CD8-positive, alpha-beta memory T cell (primary cell): ENCODE results near the gene EGLN1. TPM values are rescaled to one million over a fixed set of nuclear protein-coding genes. Genes with fewer than 3 reads are reported as not detected.

Experiments
- CTCF ChIA-PET: fragments of 350-600 bp; sonication (Branson Sonifier 250); formaldehyde crosslinking; loops from one replicate; lab custom pipeline; 2021; ENCODE audit warnings: antibody characterized with exemption; lab: Charles Lee
- POLR2A ChIA-PET: fragments of 350-600 bp; sonication (Branson Sonifier 250); formaldehyde crosslinking; loops from one replicate; lab custom pipeline; 2021; ENCODE audit warnings: antibody characterized with exemption; lab: Charles Lee
- DNase-seq, 5 donors: peaks; one replicate each; pipeline versions ENCODE4 v3.0.0 to v3.0.0-alpha.2; 2020 to 2022; ENCODE audit warnings: mixed read lengths in 1 of 5
- H3K27ac ChIP-seq: one replicate; pipeline ENCODE4 v1.7.0; 2013; ENCODE audit warnings: low read depth, mild to moderate bottlenecking, low read length, moderate library complexity
- H3K27me3 ChIP-seq: 2 replicates; pipeline ENCODE4 v1.7.0; 2013; ENCODE audit warnings: low read length, mild to moderate bottlenecking; ENCODE audit not compliant: insufficient read depth, poor library complexity, severe bottlenecking
- H3K36me3 ChIP-seq: 2 replicates; pipeline ENCODE4 v1.7.0; 2013; ENCODE audit warnings: mild to moderate bottlenecking, low read length, moderate library complexity; ENCODE audit not compliant: insufficient read depth
- H3K4me1 ChIP-seq: 2 replicates; pipeline ENCODE4 v1.7.0; 2013; ENCODE audit warnings: mild to moderate bottlenecking, low read length, moderate library complexity; ENCODE audit not compliant: insufficient read depth
- H3K4me3 ChIP-seq: 2 replicates; pipeline ENCODE4 v1.7.0; 2013; ENCODE audit warnings: mild to moderate bottlenecking, low read length
- H3K9me3 ChIP-seq: 2 replicates; pipeline ENCODE4 v1.7.0; 2013; ENCODE audit warnings: mild to moderate bottlenecking, low read length
- H3K27ac Mint-ChIP-seq, 8 donors: one replicate each; pipeline ENCODE4 v1.8.0; 2020 to 2021; ENCODE audit warnings: mixed read lengths in 8 of 8, mild to moderate bottlenecking in 6 of 8, inconsistent platforms in 3 of 8, moderate library complexity in 3 of 8
- H3K27me3 Mint-ChIP-seq, 2 donors: one replicate each; pipeline ENCODE4 v1.8.0; 2020 to 2021; ENCODE audit warnings: mixed read lengths in 2 of 2, mild to moderate bottlenecking in 1 of 2, moderate library complexity in 1 of 2
- H3K36me3 Mint-ChIP-seq, 3 donors: one replicate each; pipeline ENCODE4 v1.8.0; 2020 to 2021; ENCODE audit warnings: mixed read lengths in 3 of 3, inconsistent platforms in 1 of 3, mild to moderate bottlenecking in 1 of 3
- H3K4me1 Mint-ChIP-seq, 3 donors: one replicate each; pipeline ENCODE4 v1.8.0; 2020 to 2021; ENCODE audit warnings: mixed read lengths in 3 of 3, inconsistent platforms in 1 of 3, mild to moderate bottlenecking in 1 of 3
- H3K4me3 Mint-ChIP-seq, 7 donors: one replicate each; pipeline ENCODE4 v1.8.0; 2020 to 2021; ENCODE audit warnings: mixed read lengths in 7 of 7, mild to moderate bottlenecking in 6 of 7, moderate library complexity in 4 of 7, inconsistent platforms in 2 of 7
- H3K9me3 Mint-ChIP-seq, 5 donors: one replicate each; pipeline ENCODE4 v1.8.0; 2020 to 2022; ENCODE audit warnings: mixed read lengths in 5 of 5, mild to moderate bottlenecking in 3 of 5, moderate library complexity in 2 of 5, inconsistent platforms in 1 of 5
- polyA plus RNA-seq: library from polyadenylated mRNA; unstranded; fragments of 300-500 nt; fragmentation: Illumina TruSeq; gene quantifications from one replicate; pipeline ENCODE4 v1.2.3, GENCODE V29; 2021
- total RNA-seq, 2 experiments: library from RNA; stranded (reverse); gene quantifications; one replicate each; pipeline ENCODE4 v1.2.3, GENCODE V29; 2021

The EGLN1 gene
- total and polyA plus RNA-seq, 3 experiments from 2014 or later: 21.0 to 30.9 (median 24.2) TPM

DNA sequence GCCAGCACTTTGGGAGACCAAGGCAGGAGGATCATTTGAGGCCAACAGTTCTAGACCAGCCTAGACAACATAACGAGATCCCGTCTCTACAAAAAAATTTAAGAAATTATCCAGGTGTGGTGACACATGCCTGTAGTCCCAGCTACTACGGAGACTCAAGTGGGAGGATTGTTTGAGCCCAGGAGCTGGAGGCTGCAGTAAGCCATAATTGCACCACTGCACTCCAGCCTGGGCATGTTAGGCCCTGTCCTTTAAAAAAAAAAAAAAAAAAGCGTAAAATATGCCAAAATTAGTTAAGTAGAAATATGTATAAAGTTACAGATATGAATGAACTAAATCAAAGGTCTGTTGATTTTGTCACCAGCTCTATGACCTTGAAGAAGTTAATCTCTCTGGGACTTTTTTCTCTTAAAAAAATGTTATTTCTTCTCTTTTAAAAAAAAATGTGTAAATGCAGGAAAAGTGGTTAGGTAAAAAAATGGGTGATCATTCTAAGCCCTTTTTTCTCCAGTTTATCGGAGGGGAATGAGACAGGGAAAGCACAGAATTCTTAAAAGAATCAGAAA lies 7.0 kb downstream of the EGLN1 start:
- peaks cover 4 to 36% (median 16%) of the 10 kb centered on the region in 3 donors for H3K36me3 Mint-ChIP-seq
- no peaks in the 10 kb centered on the region for H3K36me3 ChIP-seq
- H3K27me3 ChIP-seq: no peaks in the 10 kb centered on the region
- H3K27me3 Mint-ChIP-seq: no peaks in the 10 kb centered on the region
- H3K27ac ChIP-seq: no peak overlapping the region
- no peak for DNase-seq
- H3K4me3 Mint-ChIP-seq: peak overlapping the region in 4 of 7 donors; percentile 33 to 54 (median 42)
- H3K9me3 Mint-ChIP-seq: no peaks in the 10 kb centered on the region
- peaks cover 64% of the 10 kb centered on the region for H3K4me1 ChIP-seq
- no peak overlapping the region for H3K27ac Mint-ChIP-seq
- ChIA-PET POLR2A (no interaction called here), CTCF (interaction anchor here (1.1 kb wide), 1 partner anchor 77 kb away, joined by 3 read pairs; the partner anchor contains the start of genes EXOC8 and SPRTN)
- no peaks in the 10 kb centered on the region for H3K9me3 ChIP-seq
- H3K4me3 ChIP-seq: no peak overlapping the region
- H3K4me1 Mint-ChIP-seq: peaks cover 68 to 79% (median 78%) of the 10 kb centered on the region in 3 donors

DNA sequence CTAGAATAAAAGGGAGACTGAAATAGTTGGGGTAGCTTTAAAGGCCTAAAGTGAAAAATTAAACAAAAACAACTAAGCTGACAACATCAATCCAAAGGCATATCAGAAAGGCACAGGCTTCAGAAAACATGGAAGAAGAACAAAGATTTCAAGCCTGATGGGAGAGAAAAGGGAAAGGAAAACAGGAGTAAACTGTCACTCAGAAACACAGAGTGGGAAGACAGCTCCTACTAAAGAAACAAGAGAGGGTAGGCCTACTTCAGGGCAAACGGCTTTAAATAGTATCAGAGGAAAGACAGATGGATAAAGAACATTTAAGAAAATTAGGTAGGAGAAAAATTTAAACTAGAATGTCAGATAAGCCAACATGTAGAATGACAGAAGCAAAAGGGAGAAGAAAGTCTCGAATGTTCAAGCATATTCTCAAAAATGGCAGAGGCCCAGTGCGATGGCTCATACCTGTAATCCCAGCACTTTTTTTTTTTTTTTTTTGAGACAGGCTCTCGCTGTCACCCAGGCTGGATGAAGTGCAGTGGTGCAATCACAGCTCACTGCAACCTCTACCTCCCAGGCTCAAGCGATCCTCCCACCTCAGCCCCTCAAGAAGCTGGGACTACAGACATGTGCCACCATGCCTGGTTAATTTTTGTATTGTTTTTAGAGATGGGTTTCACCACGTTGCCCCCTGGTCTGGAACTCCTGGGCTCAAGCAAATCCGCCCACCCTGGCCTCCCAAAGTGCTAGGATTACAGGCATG lies 7.6 kb downstream of the EGLN1 start:
- peaks cover 4 to 34% (median 16%) of the 10 kb centered on the region in 3 donors for H3K36me3 Mint-ChIP-seq
- ChIA-PET POLR2A (no interaction called here), CTCF (no interaction called here)
- peaks cover 59% of the 10 kb centered on the region for H3K4me1 ChIP-seq
- no peaks in the 10 kb centered on the region for H3K27me3 ChIP-seq
- H3K4me1 Mint-ChIP-seq: peaks cover 62 to 72% (median 71%) of the 10 kb centered on the region in 3 donors
- H3K36me3 ChIP-seq: no peaks in the 10 kb centered on the region
- H3K27ac Mint-ChIP-seq: no peak overlapping the region
- no peak overlapping the region for H3K27ac ChIP-seq
- H3K9me3 Mint-ChIP-seq: no peaks in the 10 kb centered on the region
- H3K27me3 Mint-ChIP-seq: no peaks in the 10 kb centered on the region
- H3K9me3 ChIP-seq: no peaks in the 10 kb centered on the region
- no peak for DNase-seq
- peak overlapping the region in 6 of 7 donors; percentile 2 to 46 (median 28) for H3K4me3 Mint-ChIP-seq
- no peak overlapping the region for H3K4me3 ChIP-seq

DNA sequence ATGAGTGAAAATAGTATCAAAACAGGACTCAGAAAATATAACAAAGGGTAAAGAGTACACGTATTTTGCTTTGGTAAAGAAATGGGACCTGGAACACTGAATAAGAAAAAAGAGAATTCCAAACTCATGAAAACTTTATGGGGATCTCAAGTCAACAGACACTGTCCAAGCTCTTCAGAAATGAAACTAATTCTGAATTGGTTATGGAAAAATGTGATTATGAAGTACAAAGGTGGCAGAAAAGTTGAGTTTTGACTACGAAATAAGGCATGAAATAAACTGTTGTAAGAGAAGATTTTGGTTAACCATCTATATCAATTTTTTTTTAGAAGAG lies 8.4 kb downstream of the EGLN1 start:
- H3K4me1 ChIP-seq: peaks cover 57% of the 10 kb centered on the region
- H3K9me3 ChIP-seq: no peaks in the 10 kb centered on the region
- no peaks in the 10 kb centered on the region for H3K27me3 Mint-ChIP-seq
- H3K4me3 Mint-ChIP-seq: peak overlapping the region in 6 of 7 donors; percentile 1 to 45 (median 20)
- peaks cover 4 to 34% (median 16%) of the 10 kb centered on the region in 3 donors for H3K36me3 Mint-ChIP-seq
- no peak for DNase-seq
- H3K36me3 ChIP-seq: peaks cover under 1% of the 10 kb centered on the region
- no peak overlapping the region for H3K27ac Mint-ChIP-seq
- H3K9me3 Mint-ChIP-seq: no peaks in the 10 kb centered on the region
- no peak overlapping the region for H3K27ac ChIP-seq
- no peak overlapping the region for H3K4me3 ChIP-seq
- ChIA-PET CTCF (no interaction called here), POLR2A (no interaction called here)
- H3K27me3 ChIP-seq: no peaks in the 10 kb centered on the region
- H3K4me1 Mint-ChIP-seq: peaks cover 56 to 65% (median 64%) of the 10 kb centered on the region in 3 donors

DNA sequence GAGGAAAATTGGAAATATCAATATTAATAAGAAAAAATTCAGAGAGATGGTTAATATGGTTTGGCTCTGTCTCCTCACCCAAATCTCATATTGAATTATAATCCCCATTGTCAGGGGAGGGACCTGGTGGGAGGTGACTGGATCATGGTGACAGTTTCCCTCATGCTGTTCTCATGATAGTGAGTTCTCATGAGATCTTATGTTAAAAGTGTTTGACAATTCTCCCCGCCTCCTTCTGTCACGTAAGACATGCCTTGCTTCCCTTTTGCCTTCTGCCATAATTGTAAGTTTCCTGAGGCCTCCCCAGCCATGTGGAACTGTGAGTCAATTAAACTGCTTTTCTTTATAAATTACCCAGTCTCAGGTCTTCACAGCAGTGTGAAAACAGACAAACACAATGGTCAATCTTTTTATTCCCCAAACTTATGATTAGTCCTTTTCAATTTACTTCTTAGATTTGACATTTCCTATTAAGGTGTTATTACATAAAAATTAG lies 11.0 kb downstream of the EGLN1 start:
- ChIA-PET POLR2A (no interaction called here), CTCF (no interaction called here)
- Histone ChIP-seq H3K27ac (no peak overlapping the region), H3K27me3 (no peaks in the 10 kb centered on the region), H3K9me3 (no peaks in the 10 kb centered on the region), H3K4me3 (no peak overlapping the region), H3K4me1 (peaks cover 46% of the 10 kb centered on the region), H3K36me3 (peaks cover 8% of the 10 kb centered on the region)
- no peaks in the 10 kb centered on the region for H3K9me3 Mint-ChIP-seq
- peak overlapping the region in 2 of 7 donors; percentile 28 to 45 for H3K4me3 Mint-ChIP-seq
- DNase-seq: no peak
- peak overlapping the region in 3 of 8 donors; percentile 6 to 91 (median 82) for H3K27ac Mint-ChIP-seq
- H3K36me3 Mint-ChIP-seq: peaks cover 4 to 30% (median 13%) of the 10 kb centered on the region in 3 donors
- H3K27me3 Mint-ChIP-seq: no peaks in the 10 kb centered on the region
- peaks cover 38 to 39% (median 39%) of the 10 kb centered on the region in 3 donors for H3K4me1 Mint-ChIP-seq

DNA sequence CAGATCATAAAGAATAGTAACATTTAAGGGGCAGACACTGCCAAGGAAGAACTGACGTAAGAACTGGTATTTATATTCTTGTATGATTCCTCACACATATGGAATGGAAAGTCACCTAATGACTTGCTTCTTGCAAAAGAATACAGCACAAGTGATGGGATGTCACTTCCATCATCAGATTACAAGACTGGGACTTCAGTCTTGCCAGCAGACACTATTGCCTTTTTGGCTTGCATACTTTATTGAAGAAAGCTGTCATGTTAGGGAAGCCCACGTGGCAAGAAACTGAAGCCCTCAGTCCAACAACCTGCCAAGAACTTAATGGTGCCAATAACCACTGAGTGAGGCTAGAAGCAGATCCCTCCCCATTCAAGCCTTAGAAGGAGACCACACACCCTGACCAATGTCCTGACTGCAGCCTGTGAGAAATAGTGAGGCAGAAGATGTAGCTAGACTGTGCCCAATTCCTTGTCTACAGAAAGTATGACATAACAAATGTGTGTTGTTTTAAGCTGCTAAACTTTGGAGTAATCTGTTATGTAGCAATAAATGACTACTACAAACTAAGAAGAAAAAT lies 12.0 kb downstream of the EGLN1 start:
- Histone ChIP-seq H3K36me3 (peaks cover 8% of the 10 kb centered on the region), H3K4me1 (peaks cover 46% of the 10 kb centered on the region), H3K27ac (no peak overlapping the region), H3K27me3 (no peaks in the 10 kb centered on the region), H3K4me3 (no peak overlapping the region), H3K9me3 (no peaks in the 10 kb centered on the region)
- DNase-seq: no peak
- Mint-ChIP-seq H3K36me3 (peaks cover 7 to 29% (median 12%) of the 10 kb centered on the region in 3 donors), H3K4me3 (no peak overlapping the region), H3K9me3 (no peaks in the 10 kb centered on the region), H3K4me1 (peaks cover 31 to 37% (median 36%) of the 10 kb centered on the region in 3 donors), H3K27ac (no peak overlapping the region), H3K27me3 (no peaks in the 10 kb centered on the region)
- CTCF ChIA-PET: no interaction called here
- POLR2A ChIA-PET: interaction anchor here (0.5 kb wide), 1 partner anchor 8 kb away, joined by 3 read pairs; no protein-coding TSS in a partner anchor

DNA sequence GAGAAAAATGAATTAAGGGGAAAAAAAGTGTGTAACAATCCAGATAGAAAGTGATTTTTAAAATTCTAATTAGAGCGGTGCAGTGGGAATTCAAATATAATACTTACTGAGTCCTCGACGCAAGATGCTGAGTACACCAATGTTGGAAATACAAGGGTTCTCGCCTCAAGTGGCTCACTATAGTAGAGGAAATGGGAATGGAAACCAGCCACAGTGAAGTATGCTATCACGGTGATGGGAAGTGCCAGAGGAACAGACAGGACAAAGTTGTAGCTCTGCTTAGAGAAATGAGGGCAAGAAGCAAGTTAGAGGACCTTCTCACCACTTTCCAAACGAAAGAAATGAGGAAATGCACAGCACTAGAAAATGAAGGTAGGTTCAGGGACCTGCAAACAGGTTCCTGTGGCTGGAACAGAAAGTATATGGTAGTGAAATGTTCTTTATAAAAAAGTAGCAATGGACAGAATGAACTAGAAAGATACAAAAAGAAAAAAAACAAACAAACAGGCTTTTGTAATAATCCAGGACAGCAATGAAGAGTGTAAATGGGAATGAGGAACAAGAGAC lies 13.5 kb downstream of the EGLN1 start:
- Mint-ChIP-seq H3K9me3 (no peaks in the 10 kb centered on the region), H3K4me3 (no peak overlapping the region), H3K27me3 (no peaks in the 10 kb centered on the region), H3K27ac (no peak overlapping the region), H3K36me3 (peaks cover 7 to 21% (median 8%) of the 10 kb centered on the region in 3 donors), H3K4me1 (peaks cover 17 to 32% (median 28%) of the 10 kb centered on the region in 3 donors)
- POLR2A ChIA-PET: no interaction called here
- H3K9me3 ChIP-seq: no peaks in the 10 kb centered on the region
- peaks cover 8% of the 10 kb centered on the region for H3K36me3 ChIP-seq
- H3K27ac ChIP-seq: no peak overlapping the region
- CTCF ChIA-PET: no interaction called here
- DNase-seq: no peak
- H3K27me3 ChIP-seq: no peaks in the 10 kb centered on the region
- peaks cover 36% of the 10 kb centered on the region for H3K4me1 ChIP-seq
- no peak overlapping the region for H3K4me3 ChIP-seq

DNA sequence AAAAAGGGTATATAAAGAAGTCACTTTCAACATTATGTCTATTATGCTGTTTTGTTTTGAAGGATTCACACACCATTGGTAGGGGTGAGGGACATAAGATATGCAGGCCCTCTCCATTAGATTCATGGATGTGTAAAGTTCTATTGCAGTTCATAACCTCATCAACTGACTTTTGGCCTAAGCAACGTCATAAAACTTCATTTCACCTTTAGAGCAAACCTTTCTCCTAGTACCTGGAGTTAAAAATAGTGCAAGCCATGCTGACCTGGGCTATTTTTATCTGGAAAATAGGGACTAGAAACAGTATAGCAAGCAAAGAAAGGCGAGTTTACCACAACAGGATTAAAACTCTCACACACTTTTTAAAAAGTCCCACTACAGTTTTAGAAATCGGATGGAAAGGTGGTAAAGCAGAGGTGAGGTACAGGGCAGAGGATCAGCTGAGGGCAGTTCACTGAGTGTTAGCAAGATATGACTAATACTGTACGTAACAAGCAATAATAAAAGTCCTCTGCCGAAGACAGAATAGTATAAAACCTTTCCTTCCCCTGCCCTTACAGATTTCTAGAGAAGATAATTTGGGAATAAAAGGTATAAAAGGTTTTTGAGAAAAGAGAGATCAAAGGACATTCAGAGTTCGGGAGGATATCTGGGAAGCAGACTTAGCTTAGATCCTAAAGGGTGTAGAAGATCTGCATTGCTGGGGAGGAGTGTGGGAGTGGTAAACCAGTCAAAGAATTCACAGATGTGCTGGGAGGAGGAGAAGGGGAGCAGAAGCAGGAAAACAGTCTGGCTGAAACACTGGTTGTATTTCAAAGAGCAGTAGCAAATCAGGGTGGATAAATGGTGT lies 14.3 kb downstream of the EGLN1 start:
- Histone ChIP-seq H3K27me3 (no peaks in the 10 kb centered on the region), H3K4me3 (no peak overlapping the region), H3K9me3 (no peaks in the 10 kb centered on the region), H3K27ac (no peak overlapping the region), H3K4me1 (peaks cover 27% of the 10 kb centered on the region), H3K36me3 (peaks cover 8% of the 10 kb centered on the region)
- ChIA-PET POLR2A (no interaction called here), CTCF (interaction anchor here (0.9 to 1.3 kb wide), 2 partner anchors 13 to 193 kb away, joined by 3 read pairs; no protein-coding TSS in a partner anchor)
- peaks cover 8 to 26% (median 21%) of the 10 kb centered on the region in 3 donors for H3K4me1 Mint-ChIP-seq
- no peak overlapping the region for H3K4me3 Mint-ChIP-seq
- no peaks in the 10 kb centered on the region for H3K9me3 Mint-ChIP-seq
- H3K36me3 Mint-ChIP-seq: peaks cover 3 to 15% (median 4%) of the 10 kb centered on the region in 3 donors
- no peak overlapping the region for H3K27ac Mint-ChIP-seq
- H3K27me3 Mint-ChIP-seq: no peaks in the 10 kb centered on the region
- DNase-seq: no peak
